ENCODE results near the gene CNPY3.

DNA sequence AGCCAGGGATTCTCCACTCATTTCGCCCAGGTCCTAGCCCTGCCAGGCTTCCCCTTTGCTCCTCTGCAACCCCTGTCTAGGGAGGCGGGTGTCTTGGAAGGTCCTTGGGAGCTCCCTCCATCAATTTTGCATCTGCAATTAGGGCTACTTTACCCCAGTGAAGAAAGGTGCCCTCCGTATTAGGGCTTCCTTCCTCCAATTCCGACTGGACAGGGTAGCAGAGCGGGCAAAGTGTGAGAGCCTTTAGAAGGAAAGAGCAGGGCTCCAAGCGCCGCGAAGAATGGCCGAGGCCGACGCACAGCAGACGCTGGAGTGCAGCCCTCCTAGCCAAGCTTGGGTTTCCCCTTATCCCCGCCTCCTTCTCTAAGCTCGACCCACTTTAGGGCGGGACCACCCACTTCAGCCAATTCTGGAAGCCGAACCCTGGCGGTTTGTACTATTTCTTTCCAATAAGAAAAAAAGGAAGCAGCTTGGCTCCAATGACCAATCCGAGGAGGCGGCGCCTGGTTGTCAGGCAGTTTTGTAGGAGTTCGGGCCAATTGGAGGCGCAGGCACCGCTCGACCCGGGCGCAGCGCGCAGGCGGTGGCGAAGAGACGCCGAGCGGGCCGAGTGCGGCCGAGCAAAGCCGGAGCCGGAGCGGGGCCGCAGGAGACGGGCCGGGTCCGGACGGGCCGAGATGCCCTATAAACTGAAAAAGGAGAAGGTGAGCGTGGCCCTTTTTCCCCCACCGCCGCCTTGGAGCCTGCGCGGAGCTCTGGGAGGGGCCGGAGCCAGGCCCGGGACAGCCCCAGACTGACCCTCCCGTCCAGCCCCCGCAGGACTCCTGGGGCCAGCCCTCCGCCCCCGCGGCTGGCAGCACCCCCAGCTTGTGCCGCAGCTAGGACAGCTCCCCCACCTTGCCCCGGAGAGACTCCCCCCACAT lies 55.0 kb downstream of the CNPY3 start, which contains the start of gene PPP2R5D:
- TF ChIP-seq, protein P1, sequence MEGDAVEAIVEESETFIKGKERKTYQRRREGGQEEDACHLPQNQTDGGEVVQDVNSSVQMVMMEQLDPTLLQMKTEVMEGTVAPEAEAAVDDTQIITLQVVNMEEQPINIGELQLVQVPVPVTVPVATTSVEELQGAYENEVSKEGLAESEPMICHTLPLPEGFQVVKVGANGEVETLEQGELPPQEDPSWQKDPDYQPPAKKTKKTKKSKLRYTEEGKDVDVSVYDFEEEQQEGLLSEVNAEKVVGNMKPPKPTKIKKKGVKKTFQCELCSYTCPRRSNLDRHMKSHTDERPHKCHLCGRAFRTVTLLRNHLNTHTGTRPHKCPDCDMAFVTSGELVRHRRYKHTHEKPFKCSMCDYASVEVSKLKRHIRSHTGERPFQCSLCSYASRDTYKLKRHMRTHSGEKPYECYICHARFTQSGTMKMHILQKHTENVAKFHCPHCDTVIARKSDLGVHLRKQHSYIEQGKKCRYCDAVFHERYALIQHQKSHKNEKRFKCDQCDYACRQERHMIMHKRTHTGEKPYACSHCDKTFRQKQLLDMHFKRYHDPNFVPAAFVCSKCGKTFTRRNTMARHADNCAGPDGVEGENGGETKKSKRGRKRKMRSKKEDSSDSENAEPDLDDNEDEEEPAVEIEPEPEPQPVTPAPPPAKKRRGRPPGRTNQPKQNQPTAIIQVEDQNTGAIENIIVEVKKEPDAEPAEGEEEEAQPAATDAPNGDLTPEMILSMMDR (IDR thresholded peaks at IDR 0.05) = no peak
- TF ChIP-seq, protein P2, sequence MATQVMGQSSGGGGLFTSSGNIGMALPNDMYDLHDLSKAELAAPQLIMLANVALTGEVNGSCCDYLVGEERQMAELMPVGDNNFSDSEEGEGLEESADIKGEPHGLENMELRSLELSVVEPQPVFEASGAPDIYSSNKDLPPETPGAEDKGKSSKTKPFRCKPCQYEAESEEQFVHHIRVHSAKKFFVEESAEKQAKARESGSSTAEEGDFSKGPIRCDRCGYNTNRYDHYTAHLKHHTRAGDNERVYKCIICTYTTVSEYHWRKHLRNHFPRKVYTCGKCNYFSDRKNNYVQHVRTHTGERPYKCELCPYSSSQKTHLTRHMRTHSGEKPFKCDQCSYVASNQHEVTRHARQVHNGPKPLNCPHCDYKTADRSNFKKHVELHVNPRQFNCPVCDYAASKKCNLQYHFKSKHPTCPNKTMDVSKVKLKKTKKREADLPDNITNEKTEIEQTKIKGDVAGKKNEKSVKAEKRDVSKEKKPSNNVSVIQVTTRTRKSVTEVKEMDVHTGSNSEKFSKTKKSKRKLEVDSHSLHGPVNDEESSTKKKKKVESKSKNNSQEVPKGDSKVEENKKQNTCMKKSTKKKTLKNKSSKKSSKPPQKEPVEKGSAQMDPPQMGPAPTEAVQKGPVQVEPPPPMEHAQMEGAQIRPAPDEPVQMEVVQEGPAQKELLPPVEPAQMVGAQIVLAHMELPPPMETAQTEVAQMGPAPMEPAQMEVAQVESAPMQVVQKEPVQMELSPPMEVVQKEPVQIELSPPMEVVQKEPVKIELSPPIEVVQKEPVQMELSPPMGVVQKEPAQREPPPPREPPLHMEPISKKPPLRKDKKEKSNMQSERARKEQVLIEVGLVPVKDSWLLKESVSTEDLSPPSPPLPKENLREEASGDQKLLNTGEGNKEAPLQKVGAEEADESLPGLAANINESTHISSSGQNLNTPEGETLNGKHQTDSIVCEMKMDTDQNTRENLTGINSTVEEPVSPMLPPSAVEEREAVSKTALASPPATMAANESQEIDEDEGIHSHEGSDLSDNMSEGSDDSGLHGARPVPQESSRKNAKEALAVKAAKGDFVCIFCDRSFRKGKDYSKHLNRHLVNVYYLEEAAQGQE (IDR thresholded peaks at IDR 0.05) = no peak
- TF ChIP-seq FOSL2 (IDR thresholded peaks at IDR 0.05) (no peak), FOSL2 (CRISPR knock-in tag; IDR thresholded peaks at IDR 0.05) (no peak), HEYL (CRISPR knock-in tag; IDR thresholded peaks at IDR 0.05) (no peak), NR3C1 (IDR thresholded peaks at IDR 0.05) (no peak), ESRRA (IDR thresholded peaks at IDR 0.05; ENCODE audit: borderline replicate concordance, low read length) (no peak)
